Measurements from ENCODE around the gene AGPAT1.

AGPAT1 gene

GRCh38 chr6:32200711-32201475, 25.0 kb upstream of the AGPAT1 start:
- no peak overlapping the region for H3K27ac ChIP-seq
- TF ChIP-seq, protein P1, sequence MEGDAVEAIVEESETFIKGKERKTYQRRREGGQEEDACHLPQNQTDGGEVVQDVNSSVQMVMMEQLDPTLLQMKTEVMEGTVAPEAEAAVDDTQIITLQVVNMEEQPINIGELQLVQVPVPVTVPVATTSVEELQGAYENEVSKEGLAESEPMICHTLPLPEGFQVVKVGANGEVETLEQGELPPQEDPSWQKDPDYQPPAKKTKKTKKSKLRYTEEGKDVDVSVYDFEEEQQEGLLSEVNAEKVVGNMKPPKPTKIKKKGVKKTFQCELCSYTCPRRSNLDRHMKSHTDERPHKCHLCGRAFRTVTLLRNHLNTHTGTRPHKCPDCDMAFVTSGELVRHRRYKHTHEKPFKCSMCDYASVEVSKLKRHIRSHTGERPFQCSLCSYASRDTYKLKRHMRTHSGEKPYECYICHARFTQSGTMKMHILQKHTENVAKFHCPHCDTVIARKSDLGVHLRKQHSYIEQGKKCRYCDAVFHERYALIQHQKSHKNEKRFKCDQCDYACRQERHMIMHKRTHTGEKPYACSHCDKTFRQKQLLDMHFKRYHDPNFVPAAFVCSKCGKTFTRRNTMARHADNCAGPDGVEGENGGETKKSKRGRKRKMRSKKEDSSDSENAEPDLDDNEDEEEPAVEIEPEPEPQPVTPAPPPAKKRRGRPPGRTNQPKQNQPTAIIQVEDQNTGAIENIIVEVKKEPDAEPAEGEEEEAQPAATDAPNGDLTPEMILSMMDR (conservative IDR thresholded peaks at IDR 0.05; ENCODE audit: low read depth) = no peak
- CTCF ChIA-PET = interaction anchor here (0.6 kb wide), 1 partner anchor 108 kb away, joined by 4 read pairs; no protein-coding TSS in a partner anchor
- DNase-seq (ENCODE audit: low spot score) = no peak
- POLR2A ChIA-PET (ENCODE audit: low non-redundant PET) = no interaction called here

- TF ChIP-seq, protein P1 (conservative IDR thresholded peaks at IDR 0.05; ENCODE audit: low read depth) = no peak
- H3K27ac ChIP-seq = no peak overlapping the region
- CTCF ChIA-PET = interaction anchor here (0.7 kb wide), 1 partner anchor 726 kb away, joined by 3 read pairs; no protein-coding TSS in a partner anchor
- no peak for DNase-seq (ENCODE audit: low spot score)
- POLR2A ChIA-PET (ENCODE audit: low non-redundant PET) = no interaction called here
These were observed 23.0 kb upstream of the AGPAT1 start for GRCh38 chr6:32198866-32199265.

- CTCF ChIA-PET = interaction anchor here (0.6 to 0.7 kb wide), 2 partner anchors 56 to 727 kb away, joined by 3 read pairs; no protein-coding TSS in a partner anchor
- H3K27ac ChIP-seq = peak overlapping the region; percentile 95; the same call in 1 of the 2 replicates
- no peak for DNase-seq (ENCODE audit: low spot score)
- TF ChIP-seq, protein P1 (conservative IDR thresholded peaks at IDR 0.05; ENCODE audit: low read depth) = no peak
- POLR2A ChIA-PET (ENCODE audit: low non-redundant PET) = no interaction called here
These were observed 22.4 kb upstream of the AGPAT1 start for GRCh38 chr6:32198345-32198696.

DNA sequence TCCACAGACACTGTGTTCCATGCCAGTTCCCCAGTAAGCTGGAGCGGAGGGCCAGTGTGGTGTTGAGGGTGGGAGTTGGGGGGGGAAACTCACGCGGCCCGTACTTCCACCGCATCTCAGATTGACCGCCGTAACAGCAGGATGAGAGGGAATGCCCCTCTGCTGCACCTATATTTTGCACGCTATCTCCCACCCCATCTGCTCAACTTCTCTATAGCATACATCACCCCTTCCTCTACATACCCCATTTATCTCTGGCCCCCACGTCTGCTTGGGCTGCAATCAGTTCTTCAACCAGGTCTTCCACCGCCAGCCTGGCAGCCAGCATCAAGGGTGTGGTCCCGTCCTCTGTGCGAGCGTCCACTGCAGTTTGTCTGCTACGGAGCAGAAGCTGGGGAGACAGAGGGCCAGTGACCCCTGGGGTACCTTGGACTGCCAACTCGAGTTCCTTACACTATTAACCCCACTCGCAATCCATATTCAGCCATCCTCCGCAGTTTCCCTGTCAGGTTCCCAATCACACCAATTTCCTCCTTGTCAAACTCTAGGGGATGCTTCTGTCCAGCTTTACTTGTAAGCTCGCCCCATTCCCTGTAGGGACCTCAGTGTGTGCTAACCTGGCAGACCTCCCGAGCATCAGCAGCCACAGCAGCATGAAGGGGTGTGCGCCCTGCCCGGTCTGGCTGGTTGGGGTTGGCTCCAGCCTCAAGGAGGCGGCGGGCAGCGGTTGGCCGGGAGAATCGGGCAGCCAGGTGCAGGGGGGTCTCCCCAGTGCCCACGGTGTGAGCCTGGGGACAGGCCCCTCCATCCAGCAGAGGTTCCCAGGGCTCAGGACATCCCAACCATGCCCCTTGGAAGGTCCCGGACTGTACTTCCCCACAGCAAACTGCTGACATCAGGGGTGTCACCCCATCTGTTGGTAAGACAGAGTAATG, 21.1 kb upstream of the AGPAT1 start:
- H3K27ac ChIP-seq = peak overlapping the region; percentile 95
- ChIA-PET CTCF (interaction anchor here (0.7 kb wide), 1 partner anchor 167 kb away, joined by 4 read pairs; no protein-coding TSS in a partner anchor), POLR2A (ENCODE audit: low non-redundant PET) (no interaction called here)
- TF ChIP-seq, protein P1 (conservative IDR thresholded peaks at IDR 0.05; ENCODE audit: low read depth) = no peak
- DNase-seq (ENCODE audit: low spot score) = no peak

DNA sequence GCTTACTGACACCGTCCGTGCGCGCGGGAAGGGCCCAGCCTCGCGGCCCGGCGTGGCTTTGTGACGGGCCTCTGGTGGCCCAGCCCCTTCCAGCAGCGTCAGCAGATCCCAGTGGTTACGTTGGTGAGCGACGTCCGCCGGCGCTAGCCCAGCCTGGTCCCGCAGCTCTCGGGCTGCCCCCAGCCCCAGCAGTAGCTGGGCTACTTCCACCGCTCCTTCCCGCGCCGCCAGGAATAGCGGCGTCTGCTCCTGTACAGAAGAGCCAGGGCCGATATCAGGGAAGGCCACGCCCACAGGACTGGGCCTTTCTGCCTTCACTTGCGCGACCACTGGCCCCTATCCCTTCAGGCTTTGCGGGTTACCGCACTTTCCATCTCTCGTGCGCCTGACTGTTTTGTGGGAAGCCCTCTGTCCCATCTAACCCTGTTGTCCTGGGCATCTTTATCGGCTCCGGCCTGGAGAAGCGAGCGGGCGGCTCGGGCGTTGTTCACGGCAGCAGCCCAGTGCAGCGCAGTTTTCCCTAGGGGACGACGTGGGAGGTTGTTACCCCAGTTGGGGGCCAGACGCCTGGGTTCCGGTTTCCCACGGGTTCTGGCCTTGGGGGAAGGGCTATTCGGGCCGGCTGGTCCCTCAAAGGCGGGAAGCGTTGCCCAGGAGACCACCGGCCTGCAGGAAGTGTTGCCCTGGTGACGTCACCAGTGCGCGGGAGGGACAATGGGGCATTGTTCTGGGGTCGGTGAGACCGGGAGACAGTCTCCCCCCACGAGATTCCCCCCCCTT, 20.2 kb upstream of the AGPAT1 start:
- peak overlapping the region; percentile 95 for H3K27ac ChIP-seq
- TF ChIP-seq, protein P1 (conservative IDR thresholded peaks at IDR 0.05; ENCODE audit: low read depth) = no peak
- CTCF ChIA-PET = interaction anchor here (0.6 to 1.1 kb wide), 7 partner anchors 14 to 780 kb away, joined by 3 to 5 read pairs (median 3); no protein-coding TSS in a partner anchor
- DNase-seq (ENCODE audit: low spot score) = peak; percentile 44
- POLR2A ChIA-PET (ENCODE audit: low non-redundant PET) = interaction anchor here (0.6 to 0.8 kb wide), 3 partner anchors 19 to 698 kb away, joined by 3 read pairs; no protein-coding TSS in a partner anchor
